C4-2B (cell line): ENCODE data around the gene PLXNA1.

Experiments
- ZFX ChIP-seq: fragments of 450-650 bp; IDR thresholded peaks from 2 replicates; pipeline ENCODE4 v1.6.1; 2017
- TF ChIP-seq, protein P1 (sequence below): fragments of 450-650 bp; conservative IDR thresholded peaks from 2 replicates; pipeline ENCODE4 v1.5.1; 2017; ENCODE audit warnings: mild to moderate bottlenecking

GRCh38 chr3:126983276-126983652, 349 bp downstream of the PLXNA1 start:
- TF ChIP-seq, protein P1, sequence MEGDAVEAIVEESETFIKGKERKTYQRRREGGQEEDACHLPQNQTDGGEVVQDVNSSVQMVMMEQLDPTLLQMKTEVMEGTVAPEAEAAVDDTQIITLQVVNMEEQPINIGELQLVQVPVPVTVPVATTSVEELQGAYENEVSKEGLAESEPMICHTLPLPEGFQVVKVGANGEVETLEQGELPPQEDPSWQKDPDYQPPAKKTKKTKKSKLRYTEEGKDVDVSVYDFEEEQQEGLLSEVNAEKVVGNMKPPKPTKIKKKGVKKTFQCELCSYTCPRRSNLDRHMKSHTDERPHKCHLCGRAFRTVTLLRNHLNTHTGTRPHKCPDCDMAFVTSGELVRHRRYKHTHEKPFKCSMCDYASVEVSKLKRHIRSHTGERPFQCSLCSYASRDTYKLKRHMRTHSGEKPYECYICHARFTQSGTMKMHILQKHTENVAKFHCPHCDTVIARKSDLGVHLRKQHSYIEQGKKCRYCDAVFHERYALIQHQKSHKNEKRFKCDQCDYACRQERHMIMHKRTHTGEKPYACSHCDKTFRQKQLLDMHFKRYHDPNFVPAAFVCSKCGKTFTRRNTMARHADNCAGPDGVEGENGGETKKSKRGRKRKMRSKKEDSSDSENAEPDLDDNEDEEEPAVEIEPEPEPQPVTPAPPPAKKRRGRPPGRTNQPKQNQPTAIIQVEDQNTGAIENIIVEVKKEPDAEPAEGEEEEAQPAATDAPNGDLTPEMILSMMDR, result no peak
- no peak for TF ChIP-seq ZFX
